ENCODE data around the gene REEP6. TPM values are rescaled to one million over a fixed set of nuclear protein-coding genes. Genes with fewer than 3 reads are reported as not detected.
A peak's percentile ranks its signal among the peaks of the same experiment; 100 is the strongest.

REEP6 gene
- 1 to 10 TPM; 1.4 to 2.9 TPM for total RNA-seq

- Mint-ChIP-seq H3K36me3 (no peaks in the 10 kb centered on the region), H3K27ac (peak within 1 kb of the TSS; percentile 79 to 88), H3K9me3 (no peaks in the 10 kb centered on the region)
- ATAC-seq = no peak
- no peak for DNase-seq (ENCODE audit: low spot score in 2 of 2)
These were observed at the start of gene REEP6 for GRCh38 chr19:1491114-1491848. TSS of gene REEP6 (plus strand) at chr19:1491181. CDS start at chr19:1491270, 89 bp downstream.

- no peak for DNase-seq (ENCODE audit: low spot score in 2 of 2)
- no peak for ATAC-seq
- H3K9me3 Mint-ChIP-seq = no peaks in the 10 kb centered on the region
- H3K27ac Mint-ChIP-seq = peak overlapping the region; percentile 96 to 100
- H3K36me3 Mint-ChIP-seq = peaks cover 24 to 36% of the 10 kb centered on the region in 2 donors
These were observed 49.1 kb upstream of the REEP6 start for GRCh38 chr19:1441677-1442438.

- DNase-seq (ENCODE audit: low spot score in 2 of 2) (peak; percentile 81 to 91), ATAC-seq (peak; percentile 71 to 88)
- Mint-ChIP-seq H3K27ac (peak overlapping the region in 1 of 2 donors; percentile 74), H3K36me3 (peaks cover 9 to 18% of the 10 kb centered on the region in 2 donors), H3K9me3 (no peaks in the 10 kb centered on the region)
These were observed 45.6 kb upstream of the REEP6 start for GRCh38 chr19:1445185-1445931.

GRCh38 chr19:1445932-1446712, 44.9 kb upstream of the REEP6 start:
- Mint-ChIP-seq H3K27ac (no peak overlapping the region), H3K9me3 (no peaks in the 10 kb centered on the region), H3K36me3 (peaks cover 7 to 10% of the 10 kb centered on the region in 2 donors)
- DNase-seq (ENCODE audit: low spot score in 2 of 2) = no peak
- peak in 1 of 2 donors; percentile 10 for ATAC-seq

- peaks cover 2 to 7% of the 10 kb centered on the region in 2 donors for H3K36me3 Mint-ChIP-seq
- DNase-seq (ENCODE audit: low spot score in 2 of 2) (no peak), ATAC-seq (no peak)
- no peaks in the 10 kb centered on the region for H3K9me3 Mint-ChIP-seq
- no peak overlapping the region for H3K27ac Mint-ChIP-seq
These were observed 44.1 kb upstream of the REEP6 start for GRCh38 chr19:1446713-1447481.

GRCh38 chr19:1447504-1447903, 43.5 kb upstream of the REEP6 start:
- Mint-ChIP-seq H3K27ac (no peak overlapping the region), H3K36me3 (peaks cover 0 to 7% of the 10 kb centered on the region in 2 donors), H3K9me3 (no peaks in the 10 kb centered on the region)
- DNase-seq (ENCODE audit: low spot score in 2 of 2) (no peak), ATAC-seq (no peak)

- no peak for ATAC-seq
- DNase-seq (ENCODE audit: low spot score in 2 of 2) = no peak
- Mint-ChIP-seq H3K36me3 (peaks cover 0 to 7% of the 10 kb centered on the region in 2 donors), H3K9me3 (no peaks in the 10 kb centered on the region), H3K27ac (no peak overlapping the region)
These were observed 43.0 kb upstream of the REEP6 start for GRCh38 chr19:1447944-1448343.

- peak in 1 of 2 donors; percentile 25 for ATAC-seq
- no peak within 1 kb of the TSS for H3K27ac Mint-ChIP-seq
- peaks cover 0 to 7% of the 10 kb centered on the region in 2 donors for H3K36me3 Mint-ChIP-seq
- no peaks in the 10 kb centered on the region for H3K9me3 Mint-ChIP-seq
- DNase-seq (ENCODE audit: low spot score in 2 of 2) = peak in 1 of 2 donors; percentile 50
These were observed 41.2 kb upstream of the REEP6 start, which contains the start of gene APC2 for GRCh38 chr19:1449467-1450442. TSS of gene APC2 (plus strand) at chr19:1450121. CDS start at chr19:1453002, 2,881 bp downstream.

GRCh38 chr19:1450735-1451731, 39.9 kb upstream of the REEP6 start:
- no peaks in the 10 kb centered on the region for H3K9me3 Mint-ChIP-seq
- ATAC-seq (no peak), DNase-seq (ENCODE audit: low spot score in 2 of 2) (no peak)
- peaks cover 0 to 7% of the 10 kb centered on the region in 2 donors for H3K36me3 Mint-ChIP-seq
- no peak overlapping the region for H3K27ac Mint-ChIP-seq

- Mint-ChIP-seq H3K27ac (no peak overlapping the region), H3K9me3 (no peaks in the 10 kb centered on the region), H3K36me3 (peaks cover 0 to 7% of the 10 kb centered on the region in 2 donors)
- no peak for ATAC-seq
- DNase-seq (ENCODE audit: low spot score in 2 of 2) = no peak
These were observed 38.8 kb upstream of the REEP6 start for GRCh38 chr19:1451916-1452801.

GRCh38 chr19:1452802-1453524, 38.0 kb upstream of the REEP6 start:
- H3K36me3 Mint-ChIP-seq = peaks cover 0 to 7% of the 10 kb centered on the region in 2 donors
- no peaks in the 10 kb centered on the region for H3K9me3 Mint-ChIP-seq
- DNase-seq (ENCODE audit: low spot score in 2 of 2) (no peak), ATAC-seq (no peak)
- H3K27ac Mint-ChIP-seq = no peak overlapping the region
